SH-SY5Y (cell line): ENCODE results near the gene ITGA4.

Experiments
- GATA2 ChIP-seq: IDR thresholded peaks from 2 replicates; pipeline ENCODE4 v1.6.1; 2011; ENCODE audit warnings: mild to moderate bottlenecking, low read depth, low read length
- GATA3 ChIP-seq: IDR thresholded peaks from 2 replicates; pipeline ENCODE4 v1.6.1; 2011; ENCODE audit warnings: low read depth, mild to moderate bottlenecking, low read length, moderate library complexity

- TF ChIP-seq GATA2, result no peak
- TF ChIP-seq GATA3, result no peak
These were observed 37.9 kb upstream of the ITGA4 start for GRCh38 chr2:181419129-181419855.
